DND-41 (cell line): ENCODE results near the gene COL19A1.

Source experiments
- EZH2 ChIP-seq: IDR thresholded peaks from 3 replicates; pipeline ENCODE4 v1.6.1; 2012; ENCODE audit warnings: borderline replicate concordance, low read depth, mild to moderate bottlenecking, moderate library complexity, low read length, inconsistent platforms; ENCODE audit not compliant: severe bottlenecking
- TF ChIP-seq, protein P1 (sequence below): IDR thresholded peaks from 2 replicates; pipeline ENCODE4 v1.5.1; 2012; ENCODE audit warnings: borderline replicate concordance, low read length, moderate library complexity, mild to moderate bottlenecking; ENCODE audit not compliant: poor library complexity, severe bottlenecking; ENCODE audit errors: extremely low read depth

DNA sequence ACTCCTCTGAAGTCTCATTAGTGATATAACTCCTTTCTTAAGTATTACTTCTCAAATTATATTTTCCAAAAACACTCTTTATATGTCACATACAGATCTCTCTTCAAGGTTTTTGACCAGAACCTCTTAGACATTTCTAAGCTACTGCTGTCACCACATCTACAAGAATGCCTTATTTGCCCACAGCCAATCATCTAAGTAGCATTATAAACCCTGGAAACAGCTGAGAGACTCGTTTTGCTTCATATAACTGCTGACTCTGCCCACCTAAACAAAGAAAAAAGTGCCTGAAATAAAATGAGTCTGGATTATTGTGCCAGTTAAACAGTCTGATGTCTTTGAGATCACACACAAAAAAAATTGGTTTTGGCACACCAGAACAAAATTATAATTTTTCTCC lies 270.6 kb downstream of the COL19A1 start:
- TF ChIP-seq, protein P1, sequence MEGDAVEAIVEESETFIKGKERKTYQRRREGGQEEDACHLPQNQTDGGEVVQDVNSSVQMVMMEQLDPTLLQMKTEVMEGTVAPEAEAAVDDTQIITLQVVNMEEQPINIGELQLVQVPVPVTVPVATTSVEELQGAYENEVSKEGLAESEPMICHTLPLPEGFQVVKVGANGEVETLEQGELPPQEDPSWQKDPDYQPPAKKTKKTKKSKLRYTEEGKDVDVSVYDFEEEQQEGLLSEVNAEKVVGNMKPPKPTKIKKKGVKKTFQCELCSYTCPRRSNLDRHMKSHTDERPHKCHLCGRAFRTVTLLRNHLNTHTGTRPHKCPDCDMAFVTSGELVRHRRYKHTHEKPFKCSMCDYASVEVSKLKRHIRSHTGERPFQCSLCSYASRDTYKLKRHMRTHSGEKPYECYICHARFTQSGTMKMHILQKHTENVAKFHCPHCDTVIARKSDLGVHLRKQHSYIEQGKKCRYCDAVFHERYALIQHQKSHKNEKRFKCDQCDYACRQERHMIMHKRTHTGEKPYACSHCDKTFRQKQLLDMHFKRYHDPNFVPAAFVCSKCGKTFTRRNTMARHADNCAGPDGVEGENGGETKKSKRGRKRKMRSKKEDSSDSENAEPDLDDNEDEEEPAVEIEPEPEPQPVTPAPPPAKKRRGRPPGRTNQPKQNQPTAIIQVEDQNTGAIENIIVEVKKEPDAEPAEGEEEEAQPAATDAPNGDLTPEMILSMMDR: no peak
- TF ChIP-seq EZH2: no peak
